NCI-H2171 treated with DMSO at 0.1 percent for 48 hours (cell line): ENCODE data around the gene DYNLT2.
A peak's percentile ranks its signal among the peaks of the same experiment; 100 is the strongest.
"Not testable (repeated sequence)": the region's sequence is repeated elsewhere in the genome, so short reads cannot be mapped to it uniquely, and the experiment has no call there.

Experiments
- DNase-seq: peaks from one replicate; lab custom pipeline; 2025; lab: John Stamatoyannopoulos, UW

Gene DYNLT2

GRCh38 chr6:169701311-169701953 lies 49.9 kb downstream of the DYNLT2 start:
- DNase-seq = peak; percentile 50

DNA sequence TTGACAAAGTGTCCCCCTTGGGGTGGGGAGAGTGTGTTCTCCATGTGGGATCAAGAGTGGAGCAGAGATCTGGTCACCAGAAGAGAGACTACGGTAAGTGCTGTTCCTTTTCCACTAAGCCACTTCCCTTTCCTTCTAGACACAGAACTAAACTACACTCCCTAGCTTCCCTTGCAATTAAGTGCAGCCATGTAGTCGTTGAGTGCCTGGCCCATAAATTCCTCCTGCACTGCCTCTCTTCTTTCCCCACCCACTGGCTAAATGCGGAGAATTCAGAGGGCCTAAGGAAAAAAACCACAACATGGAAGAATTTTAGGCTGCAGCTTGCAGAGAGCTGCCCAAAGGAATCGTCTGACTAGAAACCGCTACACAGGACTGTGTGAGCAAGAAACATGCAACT lies 51.1 kb downstream of the DYNLT2 start:
- no peak for DNase-seq

DNA sequence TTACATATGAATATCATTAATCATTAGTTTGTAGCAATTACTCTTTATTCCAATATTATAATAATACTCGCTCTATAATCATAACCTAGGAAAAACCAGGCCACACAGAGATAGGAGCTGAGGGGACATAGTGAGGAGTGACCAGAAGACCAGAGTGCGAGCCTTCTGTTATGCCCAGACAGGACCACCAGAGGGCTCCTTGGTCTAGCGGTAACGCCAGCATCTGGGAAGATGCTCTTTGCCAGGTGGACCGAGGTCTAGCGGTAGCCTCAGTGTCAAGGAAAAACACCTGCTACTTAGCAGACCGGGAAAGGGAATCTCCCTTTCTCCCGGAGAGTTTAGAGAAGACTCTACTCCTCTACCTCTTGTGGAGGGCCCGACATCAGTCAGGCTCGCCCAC lies 54.3 kb downstream of the DYNLT2 start:
- not testable (repeated sequence) for DNase-seq

DNA sequence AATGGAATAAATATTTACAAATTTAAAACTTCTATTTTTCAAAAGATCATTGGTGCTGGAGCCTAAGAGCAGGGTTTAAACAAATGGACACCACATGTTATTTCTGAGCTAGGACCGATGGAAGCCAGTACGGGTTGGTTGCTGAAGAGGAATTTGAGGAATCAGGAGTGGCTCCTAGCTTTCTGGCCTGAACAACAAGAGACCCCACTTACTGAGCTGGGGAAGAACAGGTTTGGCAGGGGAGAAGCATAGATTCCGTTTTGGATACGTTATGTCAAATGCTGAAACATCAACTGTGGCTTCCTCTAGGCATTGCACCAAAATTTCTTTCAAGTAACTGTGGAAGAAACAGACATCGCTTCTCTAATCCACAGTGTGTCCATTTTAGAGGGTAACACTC lies 56.2 kb downstream of the DYNLT2 start:
- no peak for DNase-seq

DNA sequence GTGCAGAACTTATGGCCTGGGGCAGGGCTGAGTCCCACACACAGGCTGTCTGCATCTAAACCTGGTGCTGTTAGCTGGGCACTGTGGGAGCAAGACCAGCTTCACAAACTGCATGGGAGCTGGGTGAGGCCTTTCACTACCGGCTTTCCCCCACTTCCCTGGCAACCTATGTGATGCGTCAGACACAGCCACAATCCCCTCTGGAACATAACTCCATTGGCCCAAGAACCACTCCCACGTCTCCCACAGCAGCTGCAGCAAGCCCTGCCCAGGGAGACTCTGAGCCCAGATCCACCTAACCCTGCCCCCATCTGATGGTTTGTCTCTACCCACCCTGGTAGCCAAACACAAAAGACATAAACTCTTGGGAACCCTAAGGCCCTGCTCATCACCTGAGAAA lies 58.9 kb downstream of the DYNLT2 start:
- no peak for DNase-seq

DNA sequence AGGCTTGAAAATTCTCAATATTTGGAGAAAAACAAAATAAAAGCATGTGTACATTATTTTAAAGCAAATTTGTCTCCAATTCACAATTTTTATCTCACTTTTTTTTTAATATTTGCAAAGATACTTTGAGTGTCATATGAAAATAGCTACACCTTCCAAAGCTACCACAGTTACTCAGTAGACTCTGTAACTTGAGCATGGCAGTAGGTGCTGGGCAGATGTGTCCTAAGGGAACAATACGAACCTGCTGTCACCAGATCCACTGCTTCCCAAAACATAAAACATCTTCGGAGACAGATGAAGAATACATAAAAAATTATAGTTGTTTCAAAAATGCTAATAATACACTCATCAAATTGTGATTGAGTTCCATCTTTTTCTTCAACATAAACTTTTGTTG lies 60.1 kb downstream of the DYNLT2 start:
- peak; percentile 30 for DNase-seq
